ENCODE results near the gene SMARCB1. TPM values are rescaled to one million over a fixed set of nuclear protein-coding genes. Genes with fewer than 3 reads are reported as not detected.

The SMARCB1 gene
- total and polyA plus RNA-seq, 12 donors: 26.8 to 73.1 (median 39.8) TPM

DNA sequence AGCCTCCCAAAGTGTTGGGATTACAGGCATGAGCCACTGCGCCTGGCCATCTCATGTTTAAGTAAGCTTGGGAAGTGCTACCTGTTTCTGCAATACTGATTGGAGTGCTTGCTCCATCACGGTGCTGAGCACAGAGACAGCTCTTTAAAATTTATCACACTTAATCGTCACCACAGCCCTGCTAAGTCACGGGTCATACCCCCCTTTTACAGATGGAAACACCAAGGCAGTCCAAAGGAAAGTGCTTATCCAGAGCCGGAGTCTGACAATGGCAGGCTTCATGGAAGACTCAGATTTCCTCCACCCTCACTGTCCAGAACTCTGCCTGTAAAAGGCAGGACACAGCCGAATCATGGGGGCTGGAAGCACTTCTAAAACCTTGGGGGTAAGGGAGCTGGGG is 26.7 kb upstream of the SMARCB1 start:
- Histone ChIP-seq H3K4me1 (peaks cover 2 to 28% (median 24%) of the 10 kb centered on the region in 9 donors), H3K27me3 (no peaks in the 10 kb centered on the region), H3K4me3 (no peak overlapping the region), H3K27ac (no peak overlapping the region), H3K9me3 (no peaks in the 10 kb centered on the region), H3K36me3 (peaks cover 0 to 7% (median 0%) of the 10 kb centered on the region in 9 donors)
- TF ChIP-seq, protein P1, sequence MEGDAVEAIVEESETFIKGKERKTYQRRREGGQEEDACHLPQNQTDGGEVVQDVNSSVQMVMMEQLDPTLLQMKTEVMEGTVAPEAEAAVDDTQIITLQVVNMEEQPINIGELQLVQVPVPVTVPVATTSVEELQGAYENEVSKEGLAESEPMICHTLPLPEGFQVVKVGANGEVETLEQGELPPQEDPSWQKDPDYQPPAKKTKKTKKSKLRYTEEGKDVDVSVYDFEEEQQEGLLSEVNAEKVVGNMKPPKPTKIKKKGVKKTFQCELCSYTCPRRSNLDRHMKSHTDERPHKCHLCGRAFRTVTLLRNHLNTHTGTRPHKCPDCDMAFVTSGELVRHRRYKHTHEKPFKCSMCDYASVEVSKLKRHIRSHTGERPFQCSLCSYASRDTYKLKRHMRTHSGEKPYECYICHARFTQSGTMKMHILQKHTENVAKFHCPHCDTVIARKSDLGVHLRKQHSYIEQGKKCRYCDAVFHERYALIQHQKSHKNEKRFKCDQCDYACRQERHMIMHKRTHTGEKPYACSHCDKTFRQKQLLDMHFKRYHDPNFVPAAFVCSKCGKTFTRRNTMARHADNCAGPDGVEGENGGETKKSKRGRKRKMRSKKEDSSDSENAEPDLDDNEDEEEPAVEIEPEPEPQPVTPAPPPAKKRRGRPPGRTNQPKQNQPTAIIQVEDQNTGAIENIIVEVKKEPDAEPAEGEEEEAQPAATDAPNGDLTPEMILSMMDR (IDR thresholded peaks at IDR 0.05): no peak
- intact Hi-C loops (cut with DNase I): loop anchor here in 3 of 10 donors (10.0 kb wide), 2 partner anchors 135 to 215 kb away; no protein-coding TSS in a partner anchor
- DNase-seq (no peak), ATAC-seq (no peak)
- whole genome bisulfite sequencing, 2 donors: 76 to 84% methylated on average over 6 of the region's 6 CpGs

DNA sequence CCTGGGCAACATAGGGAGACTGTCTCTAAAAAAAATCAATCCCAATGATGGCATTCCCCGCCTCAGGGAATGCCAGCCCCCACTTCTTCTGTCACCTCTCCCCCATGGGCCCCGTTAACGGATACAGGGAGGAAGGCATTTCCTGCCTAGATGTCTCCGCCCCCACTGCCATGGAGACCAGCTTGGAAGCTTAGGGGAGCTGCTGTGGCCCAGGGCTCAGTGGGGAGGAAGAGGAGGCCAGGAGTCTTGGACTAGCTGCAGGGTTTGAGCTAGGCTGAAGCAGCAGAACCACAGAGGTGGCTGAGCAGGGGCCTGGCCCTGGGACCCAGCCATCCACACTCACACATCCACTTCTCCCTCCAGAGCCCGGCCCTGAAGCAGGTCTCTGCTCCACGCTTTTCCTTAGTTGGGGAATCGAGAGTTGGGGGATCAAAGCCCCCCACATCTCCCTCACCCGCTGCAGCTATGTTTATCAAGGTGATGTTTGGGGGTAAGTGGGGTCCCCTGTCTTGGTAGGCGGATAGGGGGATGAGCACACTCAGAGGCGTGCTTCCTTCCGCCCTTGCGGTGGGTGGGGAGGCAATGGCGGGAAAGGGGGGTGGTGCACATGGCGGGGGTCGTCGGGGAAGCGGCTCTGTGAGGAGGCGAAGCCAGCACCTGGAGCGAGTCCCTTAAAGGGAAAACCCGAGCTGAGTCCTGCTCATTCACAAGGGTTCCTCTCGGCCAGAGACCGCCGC is 23.8 kb upstream of the SMARCB1 start, which contains the start of gene C22orf15:
Gene C22orf15, plus strand, starts transcription at position 149 of the 737 bp plus-strand sequence. Its CDS starts 317 bp downstream, at position 466.
- peak in 1 of 8 donors; percentile 4 for ATAC-seq
- 39 to 43% methylated on average over 23 of the region's 23 CpGs for WGBS, 2 donors
- Histone ChIP-seq H3K36me3 (peaks cover 0 to 16% (median 0%) of the 10 kb centered on the region in 9 donors), H3K4me1 (peaks cover 2 to 43% (median 37%) of the 10 kb centered on the region in 9 donors), H3K9me3 (no peaks in the 10 kb centered on the region), H3K27me3 (no peaks in the 10 kb centered on the region), H3K4me3 (peak within 1 kb of the TSS in 4 of 10 donors; percentile 14 to 34 (median 24)), H3K27ac (peak within 1 kb of the TSS in 2 of 10 donors; percentile 6 to 30)
- intact Hi-C loops (cut with DNase I): loop anchor here in 3 of 10 donors (10.0 kb wide), 2 partner anchors 138 to 218 kb away; no protein-coding TSS in a partner anchor
- no peak for DNase-seq
- TF ChIP-seq, protein P1 (IDR thresholded peaks at IDR 0.05): no peak

DNA sequence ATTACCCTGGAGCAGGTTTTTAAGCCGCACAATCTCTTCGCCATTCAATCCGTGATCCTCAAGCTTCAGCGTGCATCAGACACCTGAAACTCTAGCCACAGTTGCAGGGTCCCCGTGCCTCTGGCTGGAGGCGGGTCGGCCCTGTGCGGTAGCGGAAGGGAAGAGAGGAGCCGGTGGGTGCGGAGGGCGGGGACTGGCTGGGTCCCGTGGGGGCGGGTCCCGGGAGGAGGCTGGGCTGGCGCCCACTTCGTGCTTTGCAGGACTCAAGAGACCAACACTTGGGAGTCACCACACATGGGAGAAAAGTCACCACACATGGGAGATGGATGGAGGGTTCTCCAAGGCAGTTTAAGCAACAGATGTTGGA is 23.2 kb upstream of the SMARCB1 start:
- WGBS, 2 donors: 16 to 26% methylated on average over 17 of the region's 17 CpGs
- H3K4me1 ChIP-seq: peaks cover 4 to 48% (median 41%) of the 10 kb centered on the region in 9 donors

DNA sequence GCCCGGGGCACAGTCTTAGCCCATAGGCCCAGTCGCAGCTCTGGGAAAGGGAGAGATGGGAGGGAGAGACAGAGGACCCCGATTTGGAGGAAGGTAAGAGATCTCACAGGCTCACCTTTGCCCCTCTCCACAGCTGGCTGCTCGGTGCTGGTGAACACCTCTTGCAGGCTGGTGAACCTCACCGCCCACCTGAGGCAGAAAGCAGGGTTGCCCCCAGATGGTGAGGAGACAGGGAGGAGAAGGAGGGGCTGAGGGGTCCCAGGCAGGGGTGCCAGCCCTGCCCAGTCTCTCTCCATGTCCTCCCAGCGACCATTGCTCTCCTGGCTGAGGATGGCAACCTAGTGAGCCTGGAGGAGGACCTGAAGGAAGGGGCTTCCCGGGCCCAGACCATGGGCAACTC is 22.8 kb upstream of the SMARCB1 start:
- Histone ChIP-seq H3K9me3 (no peaks in the 10 kb centered on the region), H3K4me1 (peaks cover 6 to 52% (median 44%) of the 10 kb centered on the region in 9 donors), H3K27ac (no peak overlapping the region), H3K36me3 (peaks cover 0 to 16% (median 0%) of the 10 kb centered on the region in 9 donors), H3K4me3 (peak overlapping the region in 2 of 10 donors; percentile 17 to 34), H3K27me3 (no peaks in the 10 kb centered on the region)
- TF ChIP-seq, protein P1 (IDR thresholded peaks at IDR 0.05): no peak
- DNase-seq: no peak
- WGBS, 2 donors: 56 to 69% methylated on average over 6 to 7 of the region's 7 CpGs
- no peak for ATAC-seq
- intact Hi-C loops (cut with DNase I): loop anchor here in 3 of 10 donors (10.0 kb wide), 2 partner anchors 139 to 219 kb away; no protein-coding TSS in a partner anchor

More for the DNA sequence above, 23.2 kb upstream of the SMARCB1 start:
- Histone ChIP-seq H3K36me3 (peaks cover 0 to 16% (median 0%) of the 10 kb centered on the region in 9 donors), H3K9me3 (no peaks in the 10 kb centered on the region), H3K4me3 (peak overlapping the region in 4 of 10 donors; percentile 14 to 34 (median 24)), H3K27ac (peak overlapping the region in 1 of 10 donors; percentile 30), H3K27me3 (no peaks in the 10 kb centered on the region)
- TF ChIP-seq, protein P1 (IDR thresholded peaks at IDR 0.05): no peak
- DNase-seq: peak in 1 of 2 donors; percentile 59
- ATAC-seq: no peak
- intact Hi-C loops (cut with DNase I): loop anchor here in 3 of 10 donors (10.0 kb wide), 2 partner anchors 139 to 219 kb away; no protein-coding TSS in a partner anchor

Measured in heart right ventricle (tissue), 16 donors.